Pancreas (tissue), 10 donors: Measurements from ENCODE around the gene MYLK. TPM values are rescaled to one million over a fixed set of nuclear protein-coding genes. Genes with fewer than 3 reads are reported as not detected.
A peak's percentile ranks its signal among the peaks of the same experiment; 100 is the strongest.

Experiments used
- ATAC-seq, 4 donors: fragments of 200-7000 bp; cut with Tn5 transposase; one replicate each; pipeline versions ENCODE4 v1.8.0 to v1.9.1; 2020; ENCODE audit warnings: mild to moderate bottlenecking in 4 of 4, moderate library complexity in 4 of 4
- DNase-seq, 6 donors: peaks; one replicate each; pipeline ENCODE4 v3.0.0-alpha.2; 2020
- FAIRE-seq: peaks from 2 replicates; lab custom pipeline; 2012; peaks lifted over from hg19 to GRCh38; lab: Jason Lieb, UNC
- H3K27ac ChIP-seq, 4 donors: fragments of 200-600 bp; sonication (generic); 1 replicate in 3 of 4; 2 replicates in 1 of 4; pipeline versions ENCODE4 v1.5.0 to v1.8.0; 2020
- H3K27me3 ChIP-seq, 4 donors: fragments of 200-600 bp; one replicate each; pipeline ENCODE4 v1.8.0; 2021
- H3K36me3 ChIP-seq, 3 donors: fragments of 200-600 bp; sonication (generic) in 1 of 3; one replicate each; pipeline versions ENCODE4 v1.5.0 to v1.8.0; 2020 to 2021
- H3K4me1 ChIP-seq, 3 donors: fragments of 200-600 bp; one replicate each; pipeline ENCODE4 v1.8.0; 2021
- H3K4me3 ChIP-seq, 4 donors: fragments of 200-600 bp; sonication (generic) in 2 of 4; one replicate each; pipeline versions ENCODE4 v1.5.0 to v1.8.0; 2020 to 2021
- H3K9me3 ChIP-seq, 4 donors: fragments of 200-600 bp; one replicate each; pipeline ENCODE4 v1.8.0; 2021
- CTCF ChIP-seq, 4 donors: fragments of 200-600 bp; sonication (generic) in 3 of 4; IDR thresholded peaks; one replicate each; pipeline versions ENCODE4 v1.5.0 to v1.8.0; 2021; ENCODE audit warnings: antibody characterized with exemption in 4 of 4
- WGBS, 2 donors: extraction: QIAGEN DNeasy Blood & Tissue Kit; methylation state at CpG; one replicate each; pipeline ENCODE4 v1.1.7; 2013; 5-methylcytosine and 5-hydroxymethylcytosine counted together
- intact Hi-C, 3 donors: fragments of 100-400 bp; cut with DNase I; formaldehyde crosslinking; loops; one replicate each; pipeline versions ENCODE4 v1.11.1 to v1.14.2; 2022
- polyA plus RNA-seq, 2 donors: library from polyadenylated mRNA; stranded (reverse); fragments of 200-250 nt; gene quantifications; one replicate each; pipeline ENCODE4 v1.2.3, GENCODE V29; 2013
- total RNA-seq, 6 donors: library from RNA; stranded (reverse); fragmentation: NEBNext Ultra II Directional in 4 of 6; extraction: Animal tissue kit (Norgen Biotek cat#: 25700) in 4 of 6; gene quantifications; one replicate each; pipeline versions ENCODE4 v1.2.1 to v1.2.4, GENCODE V29; 2021 to 2023
- donor health status: healthy with polysubstance abuse.
- donor health status: DM: no; HTN: no; CAD: no; lungs with moderate emphysema.
- donor health status: DM: no; HTN: no; CAD: no.
- donor health status: control.
- donor health status: control.
- donor health status: Bipolar disorder and iron deficiency.
- donor health status: DM: yes; HTN: yes; CAD: no.
- donor health status: DM: no; HTN: no; CAD: no.
- donor health status: DM: no; HTN: no; CAD: no.
- donor health status: DM: yes; HTN: yes; CAD: no.

The MYLK gene
- total and polyA plus RNA-seq, 8 donors = 3.1 to 12.0 (median 6.7) TPM

- no peaks in the 10 kb centered on the region for H3K4me1 ChIP-seq
- no peaks in the 10 kb centered on the region for H3K27me3 ChIP-seq
- 54 to 67% methylated on average over 8 of the region's 8 CpGs for whole genome bisulfite sequencing, 2 donors
- no peak for TF ChIP-seq CTCF (IDR thresholded peaks at IDR 0.05)
- intact Hi-C loops = no loop called here
- ATAC-seq (no peak), FAIRE-seq (no peak), DNase-seq (no peak)
- no peak overlapping the region for H3K4me3 ChIP-seq
- no peak overlapping the region for H3K27ac ChIP-seq
- H3K9me3 ChIP-seq = no peaks in the 10 kb centered on the region
- H3K36me3 ChIP-seq = no peaks in the 10 kb centered on the region
Observed at GRCh38 chr3:123679712-123680386, 204.3 kb downstream of the MYLK start.

GRCh38 chr3:123678108-123678511, 206.0 kb downstream of the MYLK start:
- Histone ChIP-seq H3K4me3 (no peak overlapping the region), H3K9me3 (no peaks in the 10 kb centered on the region), H3K4me1 (no peaks in the 10 kb centered on the region), H3K36me3 (no peaks in the 10 kb centered on the region), H3K27ac (no peak overlapping the region), H3K27me3 (no peaks in the 10 kb centered on the region)
- DNase-seq (no peak), ATAC-seq (peak in 1 of 4 donors; percentile 55), FAIRE-seq (no peak)
- no peak for TF ChIP-seq CTCF (IDR thresholded peaks at IDR 0.05)
- intact Hi-C loops = no loop called here
- 61 to 68% methylated on average over 8 of the region's 8 CpGs for WGBS, 2 donors

GRCh38 chr3:123672429-123673146, 211.5 kb downstream of the MYLK start:
- FAIRE-seq (no peak), ATAC-seq (no peak), DNase-seq (no peak)
- Histone ChIP-seq H3K27ac (no peak overlapping the region), H3K4me1 (no peaks in the 10 kb centered on the region), H3K4me3 (no peak overlapping the region), H3K9me3 (no peaks in the 10 kb centered on the region), H3K27me3 (no peaks in the 10 kb centered on the region), H3K36me3 (no peaks in the 10 kb centered on the region)
- intact Hi-C loops = no loop called here
- 49 to 52% methylated on average over 3 of the region's 3 CpGs for WGBS, 2 donors
- TF ChIP-seq CTCF (IDR thresholded peaks at IDR 0.05) = no peak

GRCh38 chr3:123670743-123671142, 213.4 kb downstream of the MYLK start:
- 94 to 97% methylated on average over 3 of the region's 3 CpGs for WGBS, 2 donors
- DNase-seq = no peak

More at GRCh38 chr3:123670743-123671142, 213.4 kb downstream of the MYLK start:
- Histone ChIP-seq H3K4me1 (no peaks in the 10 kb centered on the region), H3K4me3 (no peak overlapping the region), H3K9me3 (no peaks in the 10 kb centered on the region), H3K27me3 (no peaks in the 10 kb centered on the region), H3K27ac (no peak overlapping the region), H3K36me3 (no peaks in the 10 kb centered on the region)
- no peak for ATAC-seq
- TF ChIP-seq CTCF (IDR thresholded peaks at IDR 0.05) = no peak
- FAIRE-seq = no peak
- intact Hi-C loops = no loop called here
